Measurements from ENCODE around the gene HTRA1.

- TF ChIP-seq EZH2 (IDR thresholded peaks at IDR 0.05; ENCODE audit: borderline replicate concordance, insufficient read depth, low read length, poor library complexity, severe bottlenecking) = no peak
- TF ChIP-seq, protein P1, sequence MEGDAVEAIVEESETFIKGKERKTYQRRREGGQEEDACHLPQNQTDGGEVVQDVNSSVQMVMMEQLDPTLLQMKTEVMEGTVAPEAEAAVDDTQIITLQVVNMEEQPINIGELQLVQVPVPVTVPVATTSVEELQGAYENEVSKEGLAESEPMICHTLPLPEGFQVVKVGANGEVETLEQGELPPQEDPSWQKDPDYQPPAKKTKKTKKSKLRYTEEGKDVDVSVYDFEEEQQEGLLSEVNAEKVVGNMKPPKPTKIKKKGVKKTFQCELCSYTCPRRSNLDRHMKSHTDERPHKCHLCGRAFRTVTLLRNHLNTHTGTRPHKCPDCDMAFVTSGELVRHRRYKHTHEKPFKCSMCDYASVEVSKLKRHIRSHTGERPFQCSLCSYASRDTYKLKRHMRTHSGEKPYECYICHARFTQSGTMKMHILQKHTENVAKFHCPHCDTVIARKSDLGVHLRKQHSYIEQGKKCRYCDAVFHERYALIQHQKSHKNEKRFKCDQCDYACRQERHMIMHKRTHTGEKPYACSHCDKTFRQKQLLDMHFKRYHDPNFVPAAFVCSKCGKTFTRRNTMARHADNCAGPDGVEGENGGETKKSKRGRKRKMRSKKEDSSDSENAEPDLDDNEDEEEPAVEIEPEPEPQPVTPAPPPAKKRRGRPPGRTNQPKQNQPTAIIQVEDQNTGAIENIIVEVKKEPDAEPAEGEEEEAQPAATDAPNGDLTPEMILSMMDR (IDR thresholded peaks at IDR 0.05; ENCODE audit: poor library complexity, severe bottlenecking) = no peak
- no peak for TF ChIP-seq EP300 (conservative IDR thresholded peaks at IDR 0.05; ENCODE audit: poor library complexity, severe bottlenecking)
- no peak for TF ChIP-seq MXI1 (conservative IDR thresholded peaks at IDR 0.05; ENCODE audit: poor library complexity, severe bottlenecking)
- no peak for TF ChIP-seq TAF1 (IDR thresholded peaks at IDR 0.05; ENCODE audit: low read depth)
- no peak for TF ChIP-seq POLR2AphosphoS5 (IDR thresholded peaks at IDR 0.05)
- no peak for TF ChIP-seq REST (IDR thresholded peaks at IDR 0.05; ENCODE audit: borderline replicate concordance)
- TF ChIP-seq RAD21 (conservative IDR thresholded peaks at IDR 0.05) = no peak
Observed at GRCh38 chr10:122514045-122514840, 52.9 kb downstream of the HTRA1 start.
